ENCODE data around the gene MGMT. TPM values are rescaled to one million over a fixed set of nuclear protein-coding genes. Genes with fewer than 3 reads are reported as not detected.
A peak's percentile ranks its signal among the peaks of the same experiment; 100 is the strongest.

The MGMT gene
- polyA plus RNA-seq, 3 donors: 9.5 to 23.5 (median 17.5) TPM

DNA sequence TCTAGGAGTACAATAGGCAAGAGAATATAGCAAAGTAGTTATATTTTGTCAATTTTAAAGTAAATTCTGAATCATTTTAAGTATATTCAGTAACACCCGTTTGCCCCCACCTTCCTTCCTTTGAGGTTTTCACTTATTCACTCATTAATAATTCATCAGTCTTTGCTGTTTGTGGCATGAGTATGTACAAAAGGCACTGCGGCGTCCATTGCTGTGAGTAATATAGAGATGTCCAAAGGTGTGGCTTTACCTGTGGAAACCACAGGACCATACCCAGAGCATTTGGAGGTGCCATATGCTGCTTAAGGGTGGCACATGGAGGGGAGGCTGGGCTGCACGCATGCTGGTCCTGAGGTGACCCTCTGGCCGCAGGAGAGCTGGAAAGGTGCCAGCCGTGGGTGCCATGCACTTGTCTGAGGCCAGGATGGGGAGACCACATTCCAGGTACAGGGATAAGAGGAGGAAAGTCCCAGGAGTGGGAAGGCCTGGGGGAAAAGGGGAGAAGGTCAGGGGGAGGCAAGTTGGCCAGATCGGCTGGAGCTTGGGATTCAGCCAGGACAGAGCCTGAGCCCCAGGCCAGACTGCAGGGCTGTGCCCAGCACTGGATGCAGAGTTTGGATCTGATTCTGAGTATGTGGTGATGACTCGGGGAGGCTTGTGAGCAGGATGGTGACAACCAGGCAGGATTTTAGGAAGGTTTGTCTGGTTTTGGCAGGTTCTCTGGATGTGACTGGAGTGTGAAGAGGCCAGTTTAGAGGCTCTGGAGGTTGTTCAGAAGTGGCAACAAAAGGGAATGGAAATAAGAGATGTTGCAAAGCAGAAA lies 223.4 kb downstream of the MGMT start:
- Histone ChIP-seq H3K79me2 (ENCODE audit: insufficient read depth, low read length) (no peaks in the 10 kb centered on the region), H3K4me1 (ENCODE audit: control insufficient read depth in 1 of 2, insufficient read depth in 2 of 2, low read length in 2 of 2) (no peaks in the 10 kb centered on the region), H4K20me1 (ENCODE audit: insufficient read depth, low read length) (no peaks in the 10 kb centered on the region), H3K4me2 (replicated peaks; ENCODE audit: extremely low read depth, low read length, poor library complexity, severe bottlenecking) (no peak overlapping the region), H3K9me3 (replicated peaks in 1 of 2; ENCODE audit: control insufficient read depth in 1 of 2, insufficient read depth in 1 of 2, low read length in 2 of 2) (no peaks in the 10 kb centered on the region), H3K27me3 (ENCODE audit: control insufficient read depth in 2 of 2, insufficient read depth in 2 of 2, low read length in 2 of 2) (no peaks in the 10 kb centered on the region), H3K36me3 (replicated peaks in 1 of 2; ENCODE audit: control insufficient read depth in 1 of 2, insufficient read depth in 2 of 2, low read length in 2 of 2) (no peaks in the 10 kb centered on the region), H3K27ac (ENCODE audit: low read depth in 1 of 2, low read length in 2 of 2) (no peak overlapping the region), H3K4me3 (replicated peaks in 1 of 3; ENCODE audit: low read depth in 2 of 3, low read length in 3 of 3) (no peak overlapping the region), H3K9ac (ENCODE audit: insufficient read depth, low read length, poor library complexity, severe bottlenecking) (no peak overlapping the region), H2AFZ (ENCODE audit: insufficient read depth, low read depth, low read length, poor library complexity, severe bottlenecking) (no peak overlapping the region)
- Mint-ChIP-seq H3K36me3 (no peaks in the 10 kb centered on the region), H3K27ac (peak overlapping the region in 3 of 7 donors; percentile 22 to 55 (median 29)), H3K9me3 (peaks cover 0 to 2% (median 0%) of the 10 kb centered on the region in 7 donors), H3K4me3 (no peak overlapping the region), H3K27me3 (ENCODE audit: low read depth in 3 of 3) (peaks cover 0 to 4% (median 2%) of the 10 kb centered on the region in 3 donors), H3K4me1 (no peaks in the 10 kb centered on the region)
- intact Hi-C loops (cut with micrococcal nuclease): no loop called here
- no peak for TF ChIP-seq CTCF (IDR thresholded peaks at IDR 0.05)
- WGBS (ENCODE audit: insufficient coverage): 78% methylated on average over 5 of the region's 8 CpGs
- DNase-seq: no peak

- Histone ChIP-seq H3K4me3 (replicated peaks in 1 of 3; ENCODE audit: low read depth in 2 of 3, low read length in 3 of 3) (no peak overlapping the region), H3K79me2 (ENCODE audit: insufficient read depth, low read length) (no peaks in the 10 kb centered on the region), H2AFZ (ENCODE audit: insufficient read depth, low read depth, low read length, poor library complexity, severe bottlenecking) (no peak overlapping the region), H4K20me1 (ENCODE audit: insufficient read depth, low read length) (no peaks in the 10 kb centered on the region), H3K4me2 (replicated peaks; ENCODE audit: extremely low read depth, low read length, poor library complexity, severe bottlenecking) (no peak overlapping the region), H3K27me3 (ENCODE audit: control insufficient read depth in 2 of 2, insufficient read depth in 2 of 2, low read length in 2 of 2) (no peaks in the 10 kb centered on the region), H3K27ac (ENCODE audit: low read depth in 1 of 2, low read length in 2 of 2) (no peak overlapping the region), H3K4me1 (ENCODE audit: control insufficient read depth in 1 of 2, insufficient read depth in 2 of 2, low read length in 2 of 2) (no peaks in the 10 kb centered on the region), H3K36me3 (replicated peaks in 1 of 2; ENCODE audit: control insufficient read depth in 1 of 2, insufficient read depth in 2 of 2, low read length in 2 of 2) (no peaks in the 10 kb centered on the region), H3K9ac (ENCODE audit: insufficient read depth, low read length, poor library complexity, severe bottlenecking) (no peak overlapping the region), H3K9me3 (replicated peaks in 1 of 2; ENCODE audit: control insufficient read depth in 1 of 2, insufficient read depth in 1 of 2, low read length in 2 of 2) (no peaks in the 10 kb centered on the region)
- Mint-ChIP-seq H3K4me1 (peaks cover 4% of the 10 kb centered on the region), H3K27ac (peak overlapping the region in 1 of 7 donors; percentile 5), H3K27me3 (ENCODE audit: low read depth in 3 of 3) (peaks cover 0 to 4% (median 2%) of the 10 kb centered on the region in 3 donors), H3K36me3 (no peaks in the 10 kb centered on the region), H3K4me3 (no peak overlapping the region), H3K9me3 (peaks cover 0 to 2% (median 0%) of the 10 kb centered on the region in 7 donors)
- TF ChIP-seq CTCF (IDR thresholded peaks at IDR 0.05): no peak
- intact Hi-C loops (cut with micrococcal nuclease): no loop called here
- 94% methylated on average over 5 of the region's 8 CpGs for WGBS (ENCODE audit: insufficient coverage)
- no peak for DNase-seq
Observed at GRCh38 chr10:129692695-129693094, 225.7 kb downstream of the MGMT start.

Data from CD14-positive monocyte (primary cell).